PC-3 (cell line): Measurements from ENCODE around the gene XPO5. TPM values are rescaled to one million over a fixed set of nuclear protein-coding genes. Genes with fewer than 3 reads are reported as not detected.
A peak's percentile ranks its signal among the peaks of the same experiment; 100 is the strongest.

Experiments
- ATAC-seq: fragments of 200-7000 bp; cut with Tn5 transposase; 2 replicates; pipeline ENCODE4 v1.9.1; 2020; ENCODE audit warnings: mild to moderate bottlenecking, moderate library complexity
- BruUV-seq: library from RNA; stranded (reverse); fragments of 400-500 nt; replicated peaks from 2 replicates; lab custom pipeline; 2021; lab: Mats Ljungman, UMichigan
- CTCF ChIA-PET: fragments of 300-600 bp; sonication (Branson Sonifier 250); formaldehyde crosslinking; loops from one replicate; lab custom pipeline; 2022; ENCODE audit warnings: antibody characterized with exemption; lab: Charles Lee
- POLR2A ChIA-PET: fragments of 300-600 bp; sonication (Branson Sonifier 250); formaldehyde crosslinking; loops from one replicate; lab custom pipeline; 2022; ENCODE audit warnings: antibody characterized with exemption; ENCODE audit not compliant: unreplicated experiment; lab: Charles Lee
- DNase-seq: peaks from one replicate; pipeline ENCODE4 v3.0.0-alpha.2; 2015
- H2AFZ ChIP-seq: fragments of 300-600 bp; sonication (generic); 2 replicates; pipeline ENCODE4 v1.6.0; 2016; ENCODE audit warnings: antibody characterized with exemption, low read length
- H3F3A ChIP-seq: fragments of 300-600 bp; sonication (generic); one replicate; pipeline ENCODE4 v1.6.0; 2017; ENCODE audit warnings: antibody characterized with exemption, low read length, control low read depth, mild to moderate bottlenecking; ENCODE audit not compliant: unreplicated experiment
- H3K27ac ChIP-seq: fragments of 300-600 bp; sonication (generic); 2 replicates; pipeline ENCODE4 v1.5.1; 2016; ENCODE audit warnings: mild to moderate bottlenecking, low read length
- H3K27me3 ChIP-seq: fragments of 300-600 bp; sonication (generic); 2 replicates; pipeline ENCODE4 v1.6.1; 2016; ENCODE audit warnings: low read length, mixed read lengths
- H3K36me3 ChIP-seq: fragments of 300-600 bp; sonication (generic); 2 replicates; pipeline ENCODE4 v1.6.1; 2016; ENCODE audit warnings: low read depth, mixed run types, low read length, mixed read lengths
- H3K4me1 ChIP-seq: fragments of 300-600 bp; sonication (generic); 2 replicates; pipeline ENCODE4 v1.5.1; 2016; ENCODE audit warnings: low read length; ENCODE audit not compliant: insufficient read depth
- H3K4me2 ChIP-seq: fragments of 300-600 bp; sonication (generic); 2 replicates; pipeline ENCODE4 v1.6.0; 2016; ENCODE audit warnings: low read length
- H3K4me3 ChIP-seq: fragments of 300-600 bp; sonication (generic); 2 replicates; pipeline ENCODE4 v1.5.1; 2016; ENCODE audit warnings: mild to moderate bottlenecking, low read length, mixed read lengths
- H3K79me2 ChIP-seq: fragments of 300-600 bp; sonication (generic); 2 replicates; pipeline ENCODE4 v1.6.1; 2017; ENCODE audit warnings: low read length, mixed read lengths
- H3K9ac ChIP-seq: fragments of 300-600 bp; sonication (generic); 2 replicates; pipeline ENCODE4 v1.6.0; 2016; ENCODE audit warnings: mild to moderate bottlenecking, low read length
- H3K9me2 ChIP-seq: fragments of 300-600 bp; sonication (generic); replicated peaks from 2 replicates; pipeline ENCODE4 v1.6.1; 2016; ENCODE audit warnings: mixed run types, low read length, mixed read lengths
- H3K9me3 ChIP-seq: fragments of 300-600 bp; sonication (generic); 2 replicates; pipeline ENCODE4 v1.6.1; 2016; ENCODE audit warnings: low read length, mixed read lengths
- H4K20me1 ChIP-seq: fragments of 300-600 bp; sonication (generic); 2 replicates; pipeline ENCODE4 v1.6.1; 2016; ENCODE audit warnings: low read length, mixed read lengths
- EZH2 ChIP-seq: fragments of 300-600 bp; sonication (generic); IDR thresholded peaks from one replicate; pipeline ENCODE4 v1.6.1; 2017; ENCODE audit warnings: antibody characterized with exemption, mild to moderate bottlenecking, low read length; ENCODE audit not compliant: unreplicated experiment
- EZH2phosphoT487 ChIP-seq: fragments of 300-600 bp; sonication (generic); IDR thresholded peaks from 2 replicates; pipeline ENCODE4 v1.6.1; 2018; ENCODE audit warnings: mild to moderate bottlenecking, antibody characterized with exemption, low read length, borderline replicate concordance
- intact Hi-C: fragments of 100-400 bp; cut with micrococcal nuclease; formaldehyde crosslinking; loops from 2 replicates; pipeline ENCODE4 v1.9.0; 2023
- total RNA-seq: library from RNA; depleted of rRNA; stranded (reverse); fragments of >200 nt; gene quantifications from 2 replicates; pipeline ENCODE4 v1.2.3, GENCODE V29; 2014
- TF ChIP-seq, protein P1 (sequence below): fragments of 300-600 bp; sonication (generic); conservative IDR thresholded peaks from 2 replicates; pipeline ENCODE4 v1.5.1; 2017; ENCODE audit warnings: antibody characterized with exemption, low read depth, mild to moderate bottlenecking, low read length

Gene XPO5
- total RNA-seq, 1 experiment from 2014 or later: 42.3 TPM

DNA sequence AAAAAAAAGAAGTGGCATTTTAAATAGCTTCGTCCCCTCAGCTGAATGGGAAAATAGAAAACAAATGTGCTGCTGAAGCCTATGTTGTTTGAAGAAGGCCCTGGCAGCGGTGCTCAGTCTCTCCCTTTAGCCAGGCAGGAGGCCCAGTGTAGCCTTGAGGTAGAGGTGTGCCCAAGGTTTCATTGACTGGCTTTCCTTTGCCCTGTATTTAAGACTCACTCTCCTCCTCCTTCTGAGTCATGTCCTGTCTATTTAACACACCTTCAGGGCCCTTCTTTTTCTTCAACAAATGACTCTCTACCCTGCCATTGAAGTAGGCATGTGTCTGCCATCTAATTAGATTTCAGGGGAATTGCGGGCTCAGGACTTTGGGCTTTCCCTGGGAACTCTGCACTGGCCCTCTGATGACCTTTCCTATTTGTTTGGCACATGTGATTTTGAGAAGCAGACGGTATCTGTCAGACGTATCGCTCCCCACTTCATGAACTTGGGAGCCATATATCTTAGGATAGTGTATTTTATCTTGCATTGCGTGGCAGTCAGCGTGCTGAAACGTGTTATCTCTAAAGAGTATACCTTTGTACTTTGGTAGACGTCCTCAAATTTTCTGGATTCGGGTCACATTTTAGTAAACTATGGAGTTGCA is 94.1 kb downstream of the XPO5 start:
- Histone ChIP-seq H3K27ac (peak overlapping the region; percentile 33), H3K79me2 (peaks cover 76% of the 10 kb centered on the region), H3K9me3 (no peaks in the 10 kb centered on the region), H3K9me2 (no peaks in the 10 kb centered on the region), H3K4me1 (peaks cover 43% of the 10 kb centered on the region), H4K20me1 (no peaks in the 10 kb centered on the region), H3K27me3 (no peaks in the 10 kb centered on the region), H3K9ac (no peak overlapping the region), H3F3A (no peaks in the 10 kb centered on the region), H3K4me3 (no peak overlapping the region), H3K36me3 (no peaks in the 10 kb centered on the region), H3K4me2 (peak overlapping the region; percentile 68), H2AFZ (no peak overlapping the region)
- ChIA-PET CTCF (no interaction called here), POLR2A (no interaction called here)
- BruUV-seq: no TSS peak
- TF ChIP-seq EZH2: no peak
- TF ChIP-seq, protein P1, sequence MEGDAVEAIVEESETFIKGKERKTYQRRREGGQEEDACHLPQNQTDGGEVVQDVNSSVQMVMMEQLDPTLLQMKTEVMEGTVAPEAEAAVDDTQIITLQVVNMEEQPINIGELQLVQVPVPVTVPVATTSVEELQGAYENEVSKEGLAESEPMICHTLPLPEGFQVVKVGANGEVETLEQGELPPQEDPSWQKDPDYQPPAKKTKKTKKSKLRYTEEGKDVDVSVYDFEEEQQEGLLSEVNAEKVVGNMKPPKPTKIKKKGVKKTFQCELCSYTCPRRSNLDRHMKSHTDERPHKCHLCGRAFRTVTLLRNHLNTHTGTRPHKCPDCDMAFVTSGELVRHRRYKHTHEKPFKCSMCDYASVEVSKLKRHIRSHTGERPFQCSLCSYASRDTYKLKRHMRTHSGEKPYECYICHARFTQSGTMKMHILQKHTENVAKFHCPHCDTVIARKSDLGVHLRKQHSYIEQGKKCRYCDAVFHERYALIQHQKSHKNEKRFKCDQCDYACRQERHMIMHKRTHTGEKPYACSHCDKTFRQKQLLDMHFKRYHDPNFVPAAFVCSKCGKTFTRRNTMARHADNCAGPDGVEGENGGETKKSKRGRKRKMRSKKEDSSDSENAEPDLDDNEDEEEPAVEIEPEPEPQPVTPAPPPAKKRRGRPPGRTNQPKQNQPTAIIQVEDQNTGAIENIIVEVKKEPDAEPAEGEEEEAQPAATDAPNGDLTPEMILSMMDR: no peak
- TF ChIP-seq EZH2phosphoT487: no peak
- intact Hi-C loops: no loop called here
- DNase-seq (peak; percentile 88), ATAC-seq (peak; percentile 89)

DNA sequence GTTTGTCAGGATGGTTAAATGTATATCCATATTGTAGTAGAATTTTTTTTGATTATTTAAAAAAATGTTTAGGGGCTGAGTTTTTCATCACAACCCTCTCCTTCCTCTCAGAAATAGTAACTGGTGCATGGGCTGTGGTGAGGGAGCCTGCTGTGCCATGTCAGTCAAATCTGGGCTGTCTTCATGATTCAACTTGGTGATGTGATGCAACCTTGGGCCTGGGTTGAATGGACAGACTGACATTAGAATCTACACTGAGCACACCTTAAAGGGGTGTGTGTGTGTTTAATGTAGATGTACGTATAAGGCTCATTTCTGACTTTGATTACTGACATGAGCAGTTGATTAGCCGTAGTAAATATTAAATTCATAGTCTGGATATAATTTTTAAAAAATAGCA is 94.8 kb downstream of the XPO5 start:
- intact Hi-C loops: no loop called here
- CTCF ChIA-PET: no interaction called here
- POLR2A ChIA-PET: no interaction called here
- peaks cover 74% of the 10 kb centered on the region for H3K79me2 ChIP-seq
- H3K9me2 ChIP-seq: no peaks in the 10 kb centered on the region
- H2AFZ ChIP-seq: no peak overlapping the region
- peaks cover 44% of the 10 kb centered on the region for H3K4me1 ChIP-seq
- peak; percentile 54 for DNase-seq
- no peaks in the 10 kb centered on the region for H3K36me3 ChIP-seq
- peak overlapping the region; percentile 33 for H3K27ac ChIP-seq
- H3K4me2 ChIP-seq: peak overlapping the region; percentile 68
- TF ChIP-seq EZH2phosphoT487 (no peak), EZH2 (no peak)
- TF ChIP-seq, protein P1: no peak
- TSS peak; percentile 86 for BruUV-seq
- no peak overlapping the region for H3K9ac ChIP-seq
- peak; percentile 29; the same call in 1 of the 2 replicates for ATAC-seq
- no peaks in the 10 kb centered on the region for H3K27me3 ChIP-seq
- H4K20me1 ChIP-seq: no peaks in the 10 kb centered on the region
- H3F3A ChIP-seq: no peaks in the 10 kb centered on the region
- no peak overlapping the region for H3K4me3 ChIP-seq
- H3K9me3 ChIP-seq: no peaks in the 10 kb centered on the region

DNA sequence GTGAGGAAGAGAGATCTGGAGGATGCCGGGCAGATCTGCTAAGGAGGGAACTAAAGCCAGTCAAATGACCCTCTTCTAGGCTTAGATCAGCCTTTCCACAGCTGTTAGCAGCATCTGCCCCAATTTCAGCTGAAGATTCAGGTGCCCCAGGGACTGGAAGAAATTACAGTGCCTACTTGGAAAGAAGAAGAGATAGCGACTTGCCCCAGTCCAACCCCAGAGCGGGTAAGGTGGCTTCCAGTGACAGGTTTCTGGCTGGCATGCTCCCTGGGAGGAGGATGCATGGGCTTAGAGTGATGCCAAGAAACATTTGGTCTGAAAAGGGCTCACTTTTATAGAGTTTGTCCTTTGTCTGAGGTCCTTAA is 97.8 kb downstream of the XPO5 start:
- CTCF ChIA-PET: no interaction called here
- no peak for DNase-seq
- TSS peak; percentile 61 for BruUV-seq
- Histone ChIP-seq H3K79me2 (peaks cover 51% of the 10 kb centered on the region), H2AFZ (no peak overlapping the region), H3K36me3 (no peaks in the 10 kb centered on the region), H3K27me3 (no peaks in the 10 kb centered on the region), H3K9me3 (no peaks in the 10 kb centered on the region), H3K4me1 (peaks cover 44% of the 10 kb centered on the region), H3K4me3 (peak overlapping the region; percentile 90), H3F3A (no peaks in the 10 kb centered on the region), H3K9ac (peak overlapping the region; percentile 95), H3K4me2 (peak overlapping the region; percentile 94), H4K20me1 (no peaks in the 10 kb centered on the region), H3K27ac (0 out of 2 replicates have a peak overlapping the region, but pooled peaks have one; percentile 15), H3K9me2 (no peaks in the 10 kb centered on the region)
- no peak for ATAC-seq
- no peak for TF ChIP-seq EZH2phosphoT487
- no peak for TF ChIP-seq EZH2
- TF ChIP-seq, protein P1: no peak
- intact Hi-C loops: no loop called here
- POLR2A ChIA-PET: no interaction called here
